GM18873 (cell line): ENCODE measurements around the gene AP3B1.
"Not testable (repeated sequence)": the region's sequence is repeated elsewhere in the genome, so short reads cannot be mapped to it uniquely, and the experiment has no call there.

Experiments
- ATAC-seq: cut with Tn5 transposase; IDR thresholded peaks from one replicate; pipeline ENCODE4 v1.9.1; 2021; ENCODE audit warnings: mild to moderate bottlenecking, moderate library complexity, moderate number of reproducible peaks; ENCODE audit not compliant: unreplicated experiment, low FRiP score

AP3B1 gene

GRCh38 chr5:78245136-78245535 lies 49.4 kb downstream of the AP3B1 start:
- no peak for ATAC-seq

- no peak for ATAC-seq
Measured at GRCh38 chr5:78243639-78244038, 50.9 kb downstream of the AP3B1 start.

GRCh38 chr5:78243091-78243490 lies 51.4 kb downstream of the AP3B1 start:
- no peak for ATAC-seq

- no peak for ATAC-seq
Measured at GRCh38 chr5:78242001-78242400, 52.5 kb downstream of the AP3B1 start.

GRCh38 chr5:78237911-78238310 lies 56.6 kb downstream of the AP3B1 start:
- ATAC-seq: no peak

GRCh38 chr5:78236046-78236445 lies 58.5 kb downstream of the AP3B1 start:
- ATAC-seq: no peak

- no peak for ATAC-seq
Measured at GRCh38 chr5:78235289-78235688, 59.2 kb downstream of the AP3B1 start.

- ATAC-seq: no peak
Measured at GRCh38 chr5:78234804-78235203, 59.7 kb downstream of the AP3B1 start.

GRCh38 chr5:78232163-78232562 lies 62.3 kb downstream of the AP3B1 start:
- no peak for ATAC-seq

GRCh38 chr5:78224358-78224757 lies 70.1 kb downstream of the AP3B1 start:
- no peak for ATAC-seq

GRCh38 chr5:78221964-78222451 lies 72.5 kb downstream of the AP3B1 start:
- peak; percentile 98 for ATAC-seq

- no peak for ATAC-seq
Measured at GRCh38 chr5:78221467-78221866, 73.0 kb downstream of the AP3B1 start.

- ATAC-seq: no peak
Measured at GRCh38 chr5:78215972-78216371, 78.5 kb downstream of the AP3B1 start.

GRCh38 chr5:78215565-78215964 lies 78.9 kb downstream of the AP3B1 start:
- no peak for ATAC-seq

- no peak for ATAC-seq
Measured at GRCh38 chr5:78213799-78214198, 80.7 kb downstream of the AP3B1 start.

GRCh38 chr5:78211052-78211451 lies 83.4 kb downstream of the AP3B1 start:
- ATAC-seq: no peak

- no peak for ATAC-seq
Measured at GRCh38 chr5:78204241-78204640, 90.3 kb downstream of the AP3B1 start.

GRCh38 chr5:78203815-78204214 lies 90.7 kb downstream of the AP3B1 start:
- ATAC-seq: no peak

- ATAC-seq: no peak
Measured at GRCh38 chr5:78190402-78190801, 104.1 kb downstream of the AP3B1 start.

GRCh38 chr5:78188681-78189080 lies 105.8 kb downstream of the AP3B1 start:
- not testable (repeated sequence) for ATAC-seq

GRCh38 chr5:78187172-78187571 lies 107.3 kb downstream of the AP3B1 start:
- ATAC-seq: no peak

GRCh38 chr5:78182838-78183237 lies 111.7 kb downstream of the AP3B1 start:
- no peak for ATAC-seq

- no peak for ATAC-seq
Measured at GRCh38 chr5:78178356-78178755, 116.1 kb downstream of the AP3B1 start.
